K562 (cell line): ENCODE data around the gene ADRA1B. TPM values are rescaled to one million over a fixed set of nuclear protein-coding genes. Genes with fewer than 3 reads are reported as not detected.

Experiments
- ATF7 ChIP-seq: fragments of 450-650 bp; IDR thresholded peaks from 2 replicates; pipeline ENCODE4 v1.7.1; 2014; ENCODE audit warnings: mild to moderate bottlenecking, moderate library complexity
- CBFA2T2 ChIP-seq: fragments of 450-650 bp; conservative IDR thresholded peaks from 2 replicates; pipeline ENCODE4 v1.6.1; 2017; ENCODE audit warnings: mild to moderate bottlenecking
- CBX1 ChIP-seq: sonication (generic); IDR thresholded peaks from 2 replicates; pipeline ENCODE4 v1.6.1; 2016; ENCODE audit warnings: antibody characterized with exemption, low read depth, mild to moderate bottlenecking
- E2F8 ChIP-seq: fragments of 450-650 bp; IDR thresholded peaks from 2 replicates; pipeline ENCODE4 v1.7.1; 2018; ENCODE audit warnings: mild to moderate bottlenecking, low read depth; ENCODE audit not compliant: partially characterized antibody
- FOXK2 ChIP-seq, 2 experiments: fragments of 450-650 bp; IDR thresholded peaks in 1 of 2; conservative IDR thresholded peaks in 1 of 2; 2 replicates each; pipeline ENCODE4 v1.6.1; 2016; ENCODE audit warnings: low read depth in 2 of 2, mild to moderate bottlenecking in 1 of 2
- GABPA ChIP-seq: fragments of 200-800 bp; sonication (Bioruptor generic); conservative IDR thresholded peaks from 2 replicates; pipeline ENCODE4 v1.6.1; 2016; ENCODE audit warnings: low read depth, missing genetic modification characterization, missing compliant biosample characterization
- GTF2E2 ChIP-seq: fragments of 200-800 bp; sonication (Bioruptor generic); IDR thresholded peaks from 2 replicates; pipeline ENCODE4 v1.6.1; 2016; ENCODE audit warnings: missing genetic modification characterization, missing compliant biosample characterization
- KAT2B ChIP-seq: IDR thresholded peaks from one replicate; pipeline ENCODE4 v1.6.1; 2012; ENCODE audit warnings: low read depth, mild to moderate bottlenecking, control low read depth, inconsistent platforms, low read length, moderate library complexity
- MAFK ChIP-seq: IDR thresholded peaks from 2 replicates; pipeline ENCODE4 v1.6.1; 2011; ENCODE audit warnings: low read length, improper control_type of control experiment
- MAX ChIP-seq: sonication (generic); formaldehyde crosslinking; IDR thresholded peaks from 2 replicates; pipeline ENCODE4 v1.9.0; 2022; ENCODE audit warnings: mild to moderate bottlenecking, missing genetic modification reagents
- MNT ChIP-seq, 2 experiments: fragments of 450-650 bp; conservative IDR thresholded peaks; 2 replicates each; pipeline ENCODE4 v1.6.1; 2017; ENCODE audit warnings: mild to moderate bottlenecking in 2 of 2, moderate library complexity in 2 of 2
- MTA1 ChIP-seq: fragments of 450-650 bp; IDR thresholded peaks from 2 replicates; pipeline ENCODE4 v1.6.1; 2017; ENCODE audit warnings: borderline replicate concordance
- NFE2 ChIP-seq: IDR thresholded peaks from 2 replicates; pipeline ENCODE4 v1.6.1; 2014; ENCODE audit warnings: antibody characterized with exemption, low read depth
- RBM25 ChIP-seq: fragments of 200-400 bp; formaldehyde crosslinking; IDR thresholded peaks from 2 replicates; pipeline ENCODE4 v1.6.1; 2018; ENCODE audit warnings: low read length, low read depth, moderate library complexity; ENCODE audit not compliant: severe bottlenecking
- RNF219 ChIP-seq: fragments of 250-450 bp; sonication (Bioruptor Pico); IDR thresholded peaks from 2 replicates; pipeline ENCODE4 v1.5.0; 2022; ENCODE audit warnings: mild to moderate bottlenecking
- STAT5B ChIP-seq: fragments of 250-450 bp; sonication (Bioruptor Pico); IDR thresholded peaks from 2 replicates; pipeline ENCODE4 v1.8.0; 2021; ENCODE audit warnings: mild to moderate bottlenecking, inconsistent platforms
- TFAM ChIP-seq: fragments of 250-450 bp; sonication (Bioruptor Pico); conservative IDR thresholded peaks from 2 replicates; pipeline ENCODE4 v1.5.0; 2021; ENCODE audit warnings: mild to moderate bottlenecking, moderate library complexity
- U2AF1 ChIP-seq: fragments of 200-400 bp; formaldehyde crosslinking; optimal IDR thresholded peaks from 2 replicates; pipeline ENCODE3; 2017; ENCODE audit warnings: mild to moderate bottlenecking, low read depth, low read length, moderate library complexity
- ZBTB26 ChIP-seq: fragments of 450-650 bp; formaldehyde crosslinking; IDR thresholded peaks from 2 replicates; pipeline ENCODE4 v1.4.0; 2022; ENCODE audit warnings: missing genetic modification characterization
- ZNF143 ChIP-seq: sonication (generic); formaldehyde crosslinking; IDR thresholded peaks from 2 replicates; pipeline ENCODE4 v1.9.0; 2022; ENCODE audit warnings: mild to moderate bottlenecking, missing genetic modification reagents
- ZNF778 ChIP-seq: fragments of 450-650 bp; formaldehyde crosslinking; IDR thresholded peaks from 2 replicates; pipeline ENCODE4 v1.4.0; 2020; ENCODE audit warnings: mild to moderate bottlenecking, moderate library complexity
- polyA plus RNA-seq, 8 experiments: library from polyadenylated mRNA; depleted of rRNA in 4 of 8; stranded (reverse) in 5 of 8; unstranded in 3 of 8; fragments of >200 nt; fragmentation: Nextera tagmentation in 2 of 8; fragmentation: Illumina TruSeq in 1 of 8; extraction: Ambion mirVana in 2 of 8; extraction: Trizol in 1 of 8; gene quantifications; 2 replicates each; pipeline versions ENCODE4 v1.2.1 to v1.2.3, GENCODE V29; 2011 to 2014; ENCODE audit warnings: inconsistent platforms in 1 of 8, missing spikeins in 1 of 8
- total RNA-seq, 7 experiments: library from RNA; depleted of rRNA in 6 of 7; stranded (reverse); fragments of >200 nt in 6 of 7; fragmentation: Illumina TruSeq in 2 of 7; extraction: Trizol in 2 of 7; gene quantifications; 2 replicates each; pipeline versions ENCODE4 v1.2.1 to v1.2.3, GENCODE V29; 2011 to 2021; ENCODE audit warnings: low replicate concordance in 1 of 7

ADRA1B gene
- total and polyA plus RNA-seq, 9 of the 15 experiments (the other 6 are each of a cell fraction or from before 2014, with no cell fraction given): not detected

GRCh38 chr5:160008877-160009590, 92.8 kb downstream of the ADRA1B start, which contains the start of gene TTC1 (continued):
- TF ChIP-seq MNT (conservative IDR thresholded peaks at IDR 0.05): peak in 1 of 2 experiments; percentile 65; a peak in 3 of 4 replicates
- TF ChIP-seq TFAM (CRISPR knock-in tag): no peak
- TF ChIP-seq STAT5B: no peak
- peak; percentile 96 for TF ChIP-seq GABPA
- TF ChIP-seq ZNF143 (CRISPR knock-in tag): peak; percentile 88
- TF ChIP-seq ZNF778: no peak
- peak; percentile 42; the same call in 1 of the 2 replicates for TF ChIP-seq MAX (CRISPR knock-in tag)
- no peak for TF ChIP-seq MAFK
- TF ChIP-seq CBX1: no peak
- no peak for TF ChIP-seq RBM25
- no peak for TF ChIP-seq U2AF1
- TF ChIP-seq CBFA2T2: no peak
- peak; percentile 12; the same call in 1 of the 2 replicates for TF ChIP-seq NFE2
- TF ChIP-seq GTF2E2: 0 out of 2 replicates have a peak, but pooled peaks have one; percentile 38
- TF ChIP-seq FOXK2 (conservative IDR thresholded peaks at IDR 0.05 in 1 of 2, IDR thresholded peaks at IDR 0.05 in 1 of 2; ENCODE audit: low read depth in 2 of 2): peak; percentile 64 to 87; a peak in 3 of 4 replicates
- TF ChIP-seq ATF7: peak; percentile 99
- TF ChIP-seq RNF219: no peak; the same call in 1 of the 2 replicates
- peak; percentile 99 for TF ChIP-seq MTA1
- TF ChIP-seq E2F8: peak; percentile 93
- TF ChIP-seq KAT2B: no peak
- no peak for TF ChIP-seq ZBTB26 (CRISPR knock-in tag)
